Spleen (tissue), 7 donors: ENCODE results near the gene KRTAP12-4.

ENCODE experiments used
- CTCF ChIP-seq, 11 experiments: fragments of 200-600 bp in 7 of 11; fragments of 450-650 bp in 4 of 11; sonication (generic) in 4 of 11; IDR thresholded peaks in 8 of 11; conservative IDR thresholded peaks in 3 of 11; 1 replicate in 7 of 11; 2 replicates in 4 of 11; pipeline versions ENCODE4 v1.4.0 to v1.8.0; 2016 to 2021; ENCODE audit warnings: antibody characterized with exemption in 11 of 11, inconsistent platforms in 4 of 11, mild to moderate bottlenecking in 1 of 11
- POLR2AphosphoS5 ChIP-seq, 3 donors: sonication (generic); formaldehyde crosslinking; IDR thresholded peaks; one replicate each; pipeline ENCODE4 v1.5.1; 2017; ENCODE audit warnings: antibody characterized with exemption in 3 of 3
- donor health status: DM: no; HTN: no; CAD: no; lungs with moderate emphysema.
- donor health status: DM: no; HTN: no; CAD: no.
- donor health status: DM: no; HTN: no; CAD: no.

- TF ChIP-seq CTCF (IDR thresholded peaks at IDR 0.05 in 8 of 11, conservative IDR thresholded peaks at IDR 0.05 in 3 of 11) (no peak), POLR2AphosphoS5 (IDR thresholded peaks at IDR 0.05) (no peak)
These were observed 10.6 kb downstream of the KRTAP12-4 start for GRCh38 chr21:44643741-44644310.
